Stimulated activated CD8-positive, alpha-beta memory T cell treated with anti-CD3 and anti-CD28 coated beads, Interleukin-15, amount 100 ng/mL, for 48 hours (primary cell): Measurements from ENCODE around the gene MARCKSL1.
"Not testable (repeated sequence)": the region's sequence is repeated elsewhere in the genome, so short reads cannot be mapped to it uniquely, and the experiment has no call there.

Experiments
- DNase-seq, 2 donors: peaks; one replicate each; pipeline ENCODE4 v3.0.0-alpha.2; 2020; ENCODE audit warnings: low read depth in 2 of 2

Gene MARCKSL1

GRCh38 chr1:32333251-32333963, 2.6 kb downstream of the MARCKSL1 start:
- DNase-seq = no peak

DNA sequence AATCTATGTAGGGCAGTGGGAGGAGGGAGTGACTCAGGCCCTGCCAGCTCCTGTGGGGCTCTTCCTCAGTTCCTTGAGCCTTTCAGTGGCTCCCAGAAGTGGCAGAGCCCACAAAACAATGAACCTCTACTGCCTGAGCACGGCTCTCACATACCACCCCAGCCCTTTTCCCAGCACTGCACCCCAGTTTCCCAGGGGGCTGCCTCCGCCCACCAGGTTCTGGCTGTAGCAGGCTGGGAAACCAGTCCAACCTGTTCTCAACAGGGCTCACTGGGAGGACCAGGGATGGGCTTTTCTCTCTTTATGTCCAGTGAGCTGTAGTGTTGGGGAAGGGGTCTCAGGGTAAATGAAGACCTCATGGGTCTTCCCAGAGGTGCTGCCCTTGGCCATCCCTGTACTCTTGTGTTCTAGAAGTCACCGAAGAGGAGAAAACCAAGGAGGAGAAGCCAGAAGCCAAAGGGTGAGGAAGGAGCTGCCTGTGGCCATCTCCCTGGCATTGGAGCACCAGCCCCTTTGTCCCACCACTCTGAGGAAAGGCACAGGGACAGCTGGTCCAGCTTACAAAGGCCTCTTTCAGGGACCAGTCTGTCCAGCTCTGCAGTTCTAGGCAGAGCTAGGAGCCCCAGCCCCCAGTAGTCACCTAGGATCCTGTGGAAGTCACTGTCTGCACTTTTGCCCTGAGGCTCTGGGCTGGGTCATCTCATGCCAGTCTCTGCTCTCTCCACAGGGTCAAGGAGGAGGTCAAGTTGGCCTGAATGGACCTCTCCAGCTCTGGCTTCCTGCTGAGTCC, 3.5 kb downstream of the MARCKSL1 start:
- no peak for DNase-seq

GRCh38 chr1:32331549-32331948, 4.5 kb downstream of the MARCKSL1 start:
- DNase-seq = no peak

GRCh38 chr1:32330558-32331151, 5.4 kb downstream of the MARCKSL1 start:
- DNase-seq = no peak

GRCh38 chr1:32329931-32330466, 6.0 kb downstream of the MARCKSL1 start:
- no peak for DNase-seq

DNA sequence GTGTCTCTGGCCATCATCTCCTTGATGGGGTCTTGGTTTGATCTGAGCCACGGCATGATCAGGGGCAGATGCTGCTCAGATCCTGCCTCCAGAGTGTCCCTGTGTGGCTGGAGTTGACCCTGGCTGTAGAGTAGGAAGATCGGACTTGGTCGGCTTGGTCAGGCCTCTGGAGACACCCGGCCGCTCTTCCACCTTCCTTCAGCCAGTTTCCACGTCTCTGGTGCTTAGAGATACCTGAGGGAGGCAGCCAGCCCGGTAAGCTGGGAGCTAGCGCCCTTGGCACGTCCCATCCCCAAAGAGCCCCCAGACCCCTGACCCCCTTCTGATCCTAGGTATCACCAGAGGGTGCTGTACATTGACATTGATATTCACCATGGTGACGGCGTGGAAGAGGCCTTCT, 8.8 kb downstream of the MARCKSL1 start:
- no peak for DNase-seq

DNA sequence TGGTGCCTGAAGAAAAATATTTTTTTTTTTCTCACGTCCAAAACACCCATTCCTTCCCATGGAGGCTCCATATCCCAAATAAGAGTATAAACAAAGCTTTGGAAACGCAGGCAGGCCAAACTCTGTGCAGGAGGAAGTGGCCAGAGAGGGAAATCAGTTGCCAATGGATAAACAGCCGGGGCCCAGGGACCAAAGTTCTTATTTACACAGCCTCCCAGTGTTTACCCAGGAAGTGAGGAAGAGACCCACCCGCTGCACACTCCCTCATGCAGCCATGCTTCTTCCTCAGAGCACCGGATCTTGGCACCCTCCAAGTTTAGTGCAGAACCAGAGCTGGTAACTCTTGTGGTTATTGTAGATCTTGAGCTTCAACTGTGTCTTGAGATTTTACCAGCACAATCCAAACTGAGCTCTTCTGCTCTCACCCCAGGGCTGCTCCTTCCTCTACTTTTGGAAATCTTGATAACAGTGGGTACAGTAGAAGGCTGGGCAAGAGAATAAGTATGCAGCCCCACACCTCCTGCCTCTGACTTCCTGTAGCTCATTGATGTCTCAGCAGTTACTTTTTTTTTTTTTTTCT, 14.2 kb downstream of the MARCKSL1 start:
- DNase-seq = no peak

DNA sequence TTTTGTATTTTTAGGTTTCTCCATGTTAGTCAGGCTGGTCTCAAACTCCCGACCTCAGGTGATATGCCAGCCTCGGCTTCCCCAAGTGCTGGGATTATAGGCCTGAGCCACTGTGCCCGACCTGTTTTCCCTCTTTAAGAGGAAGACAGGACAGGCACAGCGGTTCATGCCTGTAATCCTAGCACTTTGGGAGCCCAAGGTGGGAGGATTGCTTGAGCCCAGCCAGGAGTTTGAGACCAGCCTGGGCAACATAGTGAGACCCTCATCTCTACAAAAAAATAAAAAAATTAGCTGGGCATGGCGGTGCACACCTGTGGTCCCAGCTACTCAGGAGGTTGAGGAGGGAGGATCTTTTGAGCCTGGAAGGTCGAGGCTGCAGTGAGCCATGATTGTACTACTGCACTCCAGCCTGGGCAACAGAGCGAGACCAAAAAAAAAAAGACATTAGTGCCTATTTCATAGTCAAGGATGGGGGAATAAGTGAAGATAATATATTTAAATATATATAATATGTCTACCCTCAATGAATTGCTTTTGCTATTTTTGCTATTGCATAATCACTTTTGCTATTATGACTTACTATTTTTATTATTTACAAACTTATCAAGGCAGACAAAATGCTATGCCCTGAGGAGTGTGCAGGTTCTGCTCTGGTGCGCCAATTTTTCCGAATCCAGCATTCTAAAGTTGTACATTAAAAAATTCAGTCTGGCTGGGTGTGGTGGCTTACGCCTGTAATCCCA, 17.7 kb downstream of the MARCKSL1 start:
- no peak for DNase-seq

DNA sequence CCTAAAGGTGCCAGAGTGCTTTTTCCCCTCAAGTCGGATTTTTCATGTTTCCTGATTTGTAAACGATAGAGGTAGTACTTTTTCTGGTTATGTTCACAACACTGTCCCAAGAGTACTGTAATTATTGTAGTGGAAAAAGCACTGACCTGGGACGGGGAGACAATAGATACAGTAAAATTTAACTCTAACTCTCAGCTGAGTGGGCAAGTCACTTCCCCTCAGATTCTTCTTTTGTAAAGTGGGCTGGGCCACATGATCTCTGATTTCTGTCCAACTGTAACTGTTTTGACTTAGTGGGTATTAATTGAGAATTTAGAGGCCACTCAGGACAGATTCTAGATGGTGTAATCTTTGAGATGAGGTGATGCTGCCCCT, 19.1 kb downstream of the MARCKSL1 start:
- no peak for DNase-seq

- DNase-seq = no peak
Observed at GRCh38 chr1:32311709-32312393, 24.2 kb downstream of the MARCKSL1 start.

DNA sequence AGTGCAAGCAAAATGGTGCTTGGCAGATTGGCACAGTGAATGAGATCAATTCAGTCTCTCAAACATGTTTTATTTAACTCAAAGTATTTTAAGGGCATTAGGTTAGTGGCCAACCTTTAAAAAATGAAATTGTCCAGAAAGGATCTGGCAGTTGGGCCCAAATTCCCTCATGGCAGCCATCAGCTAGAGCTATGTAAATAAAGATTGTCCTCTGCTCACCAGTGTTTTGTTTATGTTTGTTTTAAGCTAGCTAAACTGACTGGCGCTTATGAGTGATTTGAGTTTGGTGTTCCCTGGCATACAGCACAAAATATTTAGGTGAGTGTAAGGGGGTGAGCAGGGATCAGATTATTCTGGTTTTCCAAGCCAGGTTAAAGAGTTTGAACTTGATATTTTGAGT, 26.1 kb downstream of the MARCKSL1 start:
- no peak for DNase-seq

DNA sequence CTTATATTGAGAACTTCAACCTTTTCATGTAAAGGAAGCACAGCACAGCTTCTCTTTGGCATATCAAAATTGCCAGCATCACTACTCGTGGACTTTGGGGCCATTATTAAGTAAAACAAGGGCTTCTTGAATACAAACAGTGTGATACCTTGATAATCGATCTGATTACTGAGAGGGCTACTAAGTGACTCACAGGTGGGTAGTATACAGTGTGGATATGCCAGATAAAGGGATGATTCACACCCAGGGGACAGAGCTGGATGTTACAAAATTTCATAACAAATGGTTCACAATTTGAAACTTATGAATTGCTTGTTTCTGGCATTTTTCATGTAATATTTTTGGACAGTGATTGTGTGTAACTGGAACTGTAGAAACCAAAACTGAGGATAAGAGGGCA, 28.7 kb downstream of the MARCKSL1 start:
- no peak for DNase-seq

DNA sequence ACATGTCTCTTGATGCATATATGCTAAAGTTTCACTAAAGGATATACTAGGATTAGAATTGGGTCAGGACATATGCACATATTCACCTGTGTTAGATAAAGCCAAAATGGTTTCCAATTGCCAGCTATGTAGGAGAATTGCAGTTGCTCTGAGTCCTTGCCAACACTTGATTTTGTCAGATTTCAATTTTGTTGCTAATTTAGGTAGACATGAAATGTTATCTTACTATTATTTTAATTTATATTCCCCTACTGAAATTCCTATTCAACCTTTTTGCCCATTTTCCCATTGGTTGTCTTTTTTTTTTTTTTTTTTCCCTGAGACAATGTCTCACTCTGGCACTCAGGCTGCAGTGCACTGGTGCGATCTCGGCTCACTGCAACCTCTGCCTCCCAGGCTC, 30.7 kb downstream of the MARCKSL1 start:
- no peak for DNase-seq

DNA sequence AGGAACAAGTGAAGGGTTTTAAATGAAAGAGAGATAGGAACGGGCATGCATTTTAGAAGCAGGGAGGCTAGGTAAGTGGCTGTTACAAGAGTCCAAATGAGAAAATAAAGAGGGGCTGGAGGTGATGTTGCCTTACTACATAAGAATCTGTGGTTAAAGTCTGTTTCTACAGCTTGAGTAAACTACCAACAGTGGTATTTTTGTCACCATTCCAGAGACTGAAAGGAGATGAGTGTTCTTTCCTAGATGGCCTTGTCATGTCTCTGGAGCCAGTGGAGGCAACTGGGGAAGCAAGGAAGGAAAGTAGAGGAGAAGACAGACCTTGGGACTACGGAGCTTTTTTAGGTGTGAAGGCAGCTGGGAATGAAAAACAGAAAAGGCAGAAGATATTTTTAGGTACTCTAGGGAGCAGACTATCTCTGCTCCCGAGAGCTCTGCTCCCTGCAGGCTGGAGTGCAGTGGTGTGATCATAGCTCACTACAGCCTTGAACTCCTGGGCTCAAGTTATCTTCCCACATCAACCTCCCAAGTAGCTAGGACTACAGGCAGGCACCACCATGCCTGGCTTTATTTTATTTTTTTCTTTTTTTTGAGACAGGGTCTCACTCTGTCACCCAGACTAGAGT, 31.9 kb downstream of the MARCKSL1 start:
- no peak for DNase-seq

DNA sequence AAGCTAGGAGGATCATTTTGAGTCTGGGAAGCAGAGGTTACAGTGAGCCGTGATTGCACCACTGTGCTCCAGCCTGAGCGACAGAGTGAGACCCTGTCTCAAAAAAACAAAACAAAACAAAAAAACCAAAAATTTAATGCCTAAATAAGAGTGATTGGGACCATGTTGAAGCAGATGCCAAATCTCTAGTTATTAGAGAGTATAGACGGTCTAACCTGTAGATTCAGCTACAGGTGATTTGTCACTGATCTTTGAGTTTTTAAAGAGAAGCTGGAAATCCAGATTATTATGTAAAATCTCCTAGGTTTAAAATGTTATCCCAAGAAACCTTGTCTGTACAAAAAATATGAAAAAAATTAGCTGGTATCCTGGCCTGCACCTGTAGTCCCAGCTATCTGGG, 32.7 kb downstream of the MARCKSL1 start:
- no peak for DNase-seq

DNA sequence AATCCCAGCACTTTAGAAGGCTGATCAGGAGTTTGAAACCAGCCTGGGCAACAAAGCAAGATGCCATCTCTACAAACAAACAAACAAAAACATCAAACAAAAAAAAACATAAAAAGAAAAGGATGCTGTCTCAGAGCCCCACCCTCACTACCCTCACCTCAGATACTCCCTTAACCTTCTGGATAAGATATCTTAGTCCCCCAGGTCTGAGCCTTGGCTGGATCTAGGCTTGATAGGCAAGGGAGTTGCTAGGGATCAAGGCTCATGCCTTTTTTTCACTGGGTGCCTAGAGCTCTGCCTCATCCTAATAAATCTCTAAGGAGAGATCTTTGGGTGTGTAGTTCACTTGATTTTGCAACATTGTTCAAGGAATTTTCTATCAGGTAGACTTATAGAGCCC, 36.7 kb downstream of the MARCKSL1 start:
- no peak for DNase-seq

DNA sequence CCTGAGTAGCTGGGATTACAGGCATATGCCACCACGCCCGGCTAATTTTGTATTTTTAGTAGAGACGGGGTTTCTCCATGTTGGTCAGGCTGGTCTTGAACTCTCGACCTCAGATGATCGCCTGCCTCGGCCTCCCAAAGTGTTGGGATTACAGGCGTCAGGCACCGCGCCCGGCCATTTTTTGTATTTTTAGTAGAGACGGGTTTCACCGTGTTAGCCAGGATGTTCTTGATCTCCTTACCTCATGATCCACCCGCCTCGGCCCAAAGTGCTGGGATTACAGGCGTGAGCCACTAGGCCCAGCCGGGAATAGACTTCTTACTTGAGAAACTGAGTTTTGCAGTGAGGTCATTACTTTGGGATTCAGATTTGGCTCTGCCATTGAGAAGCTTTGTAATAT, 37.8 kb downstream of the MARCKSL1 start:
- DNase-seq = not testable (repeated sequence)

GRCh38 chr1:32291708-32292538, 44.1 kb downstream of the MARCKSL1 start, which contains the start of gene HDAC1:
HDAC1 (plus strand) TSS chr1:32292083; CDS start chr1:32292170, 87 bp downstream.
- peak; percentile 98 to 99 for DNase-seq

- DNase-seq = no peak
Observed at GRCh38 chr1:32291145-32291707, 44.8 kb downstream of the MARCKSL1 start.
